ENCODE measurements around the gene KCNMB2. TPM values are rescaled to one million over a fixed set of nuclear protein-coding genes. Genes with fewer than 3 reads are reported as not detected.
"Not testable (repeated sequence)": the region's sequence is repeated elsewhere in the genome, so short reads cannot be mapped to it uniquely, and the experiment has no call there.

The KCNMB2 gene
- polyA plus RNA-seq, 4 donors: 18.2 to 36.7 (median 27.1) TPM

- DNase-seq (ENCODE audit: low read depth in 4 of 4, low spot score in 3 of 4): no peak
Observed at GRCh38 chr3:178518660-178519396, 17.4 kb upstream of the KCNMB2 start.

DNA sequence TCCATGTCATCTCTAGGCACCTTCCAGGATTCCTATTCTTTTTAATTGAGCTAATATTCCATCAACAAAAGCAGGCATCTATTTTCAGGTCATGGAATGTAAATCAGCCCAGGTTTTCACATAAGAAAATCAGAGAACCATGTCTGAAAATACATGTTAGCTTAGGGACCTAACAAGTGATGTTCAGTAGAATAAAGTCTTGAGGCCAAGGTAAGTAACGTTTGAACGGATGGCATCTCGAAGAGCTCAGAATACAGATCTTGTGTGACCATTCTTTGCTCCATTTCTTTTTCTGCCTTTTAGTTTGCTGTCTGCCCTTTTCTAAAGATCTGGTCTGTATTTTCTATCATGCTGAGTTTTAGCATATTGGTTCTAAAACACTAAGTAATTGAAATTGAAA is 16.5 kb upstream of the KCNMB2 start:
- DNase-seq (ENCODE audit: low read depth in 4 of 4, low spot score in 3 of 4): no peak

GRCh38 chr3:178520451-178520850 is 15.8 kb upstream of the KCNMB2 start:
- no peak for DNase-seq (ENCODE audit: low read depth in 4 of 4, low spot score in 3 of 4)

DNA sequence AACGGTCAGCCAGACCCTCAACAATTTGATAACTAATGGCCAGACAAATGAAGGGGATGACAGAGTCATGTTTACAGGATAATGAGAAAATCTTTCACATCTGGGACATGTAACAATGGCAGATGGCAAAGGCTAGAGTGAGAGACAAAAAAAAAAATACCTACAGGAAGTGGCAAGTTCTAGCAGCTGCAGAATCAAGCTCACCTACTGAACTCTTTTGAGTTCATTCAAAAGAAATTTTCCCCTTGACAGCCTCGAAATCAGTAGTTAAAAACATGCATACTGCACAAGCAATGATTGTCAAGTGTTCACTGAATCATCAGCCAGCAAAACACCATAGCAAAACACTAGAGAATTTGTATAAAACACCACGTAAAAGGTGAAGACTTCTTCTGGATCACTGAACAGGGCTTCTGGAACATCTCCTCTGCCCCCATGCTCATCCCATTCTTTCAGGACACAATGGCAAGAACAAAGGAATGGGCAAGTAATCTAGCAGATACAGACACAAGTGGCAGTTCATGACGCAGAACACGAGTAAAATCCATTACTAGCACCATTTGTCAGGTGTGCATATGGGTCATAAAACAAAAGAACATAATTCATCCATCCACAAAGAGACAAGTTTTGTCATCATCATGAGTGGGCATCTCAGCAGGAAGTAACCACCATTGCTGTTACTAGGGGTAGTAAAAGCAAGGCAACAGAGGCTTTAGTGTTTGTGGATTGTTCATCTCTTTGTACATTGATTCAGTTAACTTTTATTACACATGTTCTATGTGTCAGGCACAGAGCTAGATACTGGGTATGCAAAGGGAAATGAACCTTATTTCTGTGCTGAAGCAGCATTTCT is 13.8 kb upstream of the KCNMB2 start:
- no peak for DNase-seq (ENCODE audit: low read depth in 4 of 4, low spot score in 3 of 4)

DNA sequence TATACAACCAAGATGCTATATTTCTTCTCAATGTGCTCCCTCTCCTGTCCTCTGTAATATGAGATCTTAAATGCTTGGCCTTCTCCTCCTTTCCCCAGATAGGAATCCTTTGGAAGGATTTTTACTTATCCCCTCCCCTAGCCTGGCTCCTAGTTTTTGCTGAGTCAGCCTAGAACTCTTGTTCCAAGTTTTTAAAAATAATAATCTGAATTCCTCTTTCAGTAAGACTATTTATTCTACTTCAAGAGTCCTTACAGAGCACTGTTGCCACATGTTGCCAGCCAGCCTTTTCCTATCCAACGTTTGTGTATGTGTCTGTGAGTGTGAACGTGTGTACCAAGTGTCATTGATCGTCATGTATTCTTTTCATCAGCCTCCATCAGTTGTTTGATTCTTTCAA is 11.0 kb upstream of the KCNMB2 start:
- DNase-seq (ENCODE audit: low read depth in 4 of 4, low spot score in 3 of 4): no peak

DNA sequence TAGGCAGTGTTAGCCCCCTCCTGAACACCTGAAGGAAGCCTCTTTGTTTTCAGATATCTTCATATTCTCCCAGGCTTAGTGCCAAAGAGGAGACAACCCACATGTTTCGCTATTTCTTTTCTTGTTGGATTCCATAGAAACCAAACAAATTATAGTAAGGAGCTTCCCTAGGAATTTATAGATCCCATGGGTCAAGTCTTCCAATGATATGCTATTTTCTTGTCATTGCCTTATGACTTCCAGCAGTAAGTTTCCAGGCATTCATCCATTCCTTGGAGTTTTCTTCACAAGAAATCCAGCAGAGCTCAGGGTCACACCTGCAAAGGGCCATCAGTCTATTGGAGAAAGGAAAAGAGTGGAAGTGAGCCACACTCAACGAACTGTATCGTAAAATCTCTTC is 9.9 kb upstream of the KCNMB2 start:
- no peak for DNase-seq (ENCODE audit: low read depth in 4 of 4, low spot score in 3 of 4)

- DNase-seq (ENCODE audit: low read depth in 4 of 4, low spot score in 3 of 4): no peak
Observed at GRCh38 chr3:178527981-178528380, 8.3 kb upstream of the KCNMB2 start.

- DNase-seq (ENCODE audit: low read depth in 4 of 4, low spot score in 3 of 4): no peak
Observed at GRCh38 chr3:178529606-178530225, 6.5 kb upstream of the KCNMB2 start.

DNA sequence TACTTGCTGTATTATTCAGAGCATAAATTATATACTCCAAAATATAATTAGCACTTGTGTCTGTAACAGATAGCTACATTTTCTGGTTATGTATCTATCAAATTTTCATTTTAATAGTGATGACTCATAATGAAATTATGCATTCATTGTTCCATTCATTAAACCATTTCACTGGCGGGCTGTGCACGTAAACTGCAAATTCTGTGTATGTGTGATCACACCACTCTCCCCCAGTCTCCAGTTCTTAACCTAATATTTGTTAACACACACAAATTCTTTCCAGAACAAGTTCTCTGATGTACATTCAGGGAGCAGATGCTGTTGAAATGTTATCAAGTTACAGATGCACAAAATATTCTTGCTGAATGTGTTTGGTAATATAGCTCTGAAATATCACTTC is 3.8 kb upstream of the KCNMB2 start:
- no peak for DNase-seq (ENCODE audit: low read depth in 4 of 4, low spot score in 3 of 4)

DNA sequence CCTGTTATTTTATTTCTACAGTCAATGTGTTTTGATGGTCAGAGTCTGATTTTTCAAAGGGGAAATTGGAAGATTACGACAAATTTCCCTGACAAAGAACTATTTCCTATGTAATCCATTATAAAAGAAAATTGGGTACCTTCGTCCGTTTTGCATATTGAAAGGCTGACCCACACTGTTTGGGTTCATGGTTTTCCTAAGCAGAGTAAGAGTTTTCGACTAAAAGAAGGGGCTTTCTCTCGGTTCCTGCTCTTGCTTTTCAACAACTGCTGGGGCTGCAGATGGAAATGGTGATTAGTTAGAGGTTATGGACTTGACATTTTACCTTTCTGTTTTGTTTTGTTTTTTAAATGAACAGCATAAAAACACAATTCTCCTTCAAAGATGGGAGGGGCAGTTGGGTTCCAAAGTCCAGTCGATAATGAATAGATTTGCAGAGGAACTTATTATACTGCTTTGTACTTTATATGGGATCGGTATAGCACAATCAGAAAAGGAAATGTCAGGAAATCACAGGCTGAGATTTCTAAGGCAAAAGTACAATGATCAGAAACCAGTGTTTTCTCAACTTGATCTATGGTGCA is 978 bp downstream of the KCNMB2 start:
- DNase-seq (ENCODE audit: low read depth in 4 of 4, low spot score in 3 of 4): no peak

GRCh38 chr3:178538056-178538455 is 1.8 kb downstream of the KCNMB2 start:
- DNase-seq (ENCODE audit: low read depth in 4 of 4, low spot score in 3 of 4): no peak

GRCh38 chr3:178540184-178540583 is 3.9 kb downstream of the KCNMB2 start:
- no peak for DNase-seq (ENCODE audit: low read depth in 4 of 4, low spot score in 3 of 4)

DNA sequence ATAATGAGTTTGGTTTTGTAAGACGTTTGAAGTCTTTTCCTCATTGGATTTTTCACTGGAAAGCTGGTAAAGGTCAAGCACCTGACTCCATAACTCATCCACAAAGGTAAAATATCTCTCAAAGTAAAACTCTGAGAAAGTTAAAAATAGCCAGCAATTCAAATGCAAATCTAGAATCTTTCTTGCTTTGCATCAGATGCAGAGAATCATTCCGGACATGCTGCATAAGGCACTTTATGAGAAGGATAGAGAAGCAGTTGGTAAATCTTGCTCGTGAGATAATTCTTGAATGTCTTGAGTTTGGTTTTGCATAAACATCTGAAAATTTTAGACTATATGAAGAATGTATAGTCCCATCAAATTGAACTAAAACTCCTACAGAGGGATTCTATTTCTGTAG is 9.1 kb downstream of the KCNMB2 start:
- DNase-seq (ENCODE audit: low read depth in 4 of 4, low spot score in 3 of 4): no peak

GRCh38 chr3:178546079-178546478 is 9.8 kb downstream of the KCNMB2 start:
- no peak for DNase-seq (ENCODE audit: low read depth in 4 of 4, low spot score in 3 of 4)

DNA sequence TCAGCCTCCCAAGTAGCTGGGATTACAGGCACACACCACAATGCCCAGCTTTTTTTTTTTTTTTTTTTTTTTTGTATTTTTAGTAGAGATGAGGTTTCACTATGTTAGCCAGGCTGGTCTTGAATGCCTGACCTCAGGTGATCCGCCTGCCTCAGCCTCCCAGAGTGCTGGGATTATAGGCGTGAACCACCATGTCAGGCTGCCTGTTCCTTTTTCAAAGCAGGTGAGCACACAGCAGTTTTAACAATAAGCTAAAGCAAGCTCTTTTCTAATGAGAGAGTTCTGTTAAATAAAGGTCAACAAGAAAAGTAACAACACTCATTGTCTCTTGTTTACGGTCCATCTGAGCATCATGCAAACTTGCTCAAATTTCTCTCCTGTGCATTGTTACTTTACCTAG is 13.2 kb downstream of the KCNMB2 start:
- not testable (repeated sequence) for DNase-seq (ENCODE audit: low read depth in 4 of 4, low spot score in 3 of 4)

DNA sequence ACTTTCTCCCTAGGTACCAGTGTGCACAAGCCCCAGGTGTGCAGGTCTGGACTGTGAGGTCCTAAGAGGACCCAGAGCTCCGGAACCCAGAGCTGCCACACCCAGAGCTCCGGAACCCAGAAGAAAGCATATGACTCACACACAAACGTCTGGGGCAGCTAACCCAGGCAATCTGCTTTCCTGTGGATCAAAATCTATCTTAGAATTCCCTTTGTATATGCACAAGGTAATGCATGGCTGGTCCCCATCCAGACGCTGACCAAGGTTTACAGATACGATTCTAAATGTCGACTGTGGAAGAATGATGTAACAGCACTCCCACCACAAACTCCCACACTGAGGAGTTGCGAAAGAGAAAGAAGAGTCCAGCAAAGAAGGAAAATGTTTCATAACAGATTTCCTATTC is 15.7 kb downstream of the KCNMB2 start:
- no peak for DNase-seq (ENCODE audit: low read depth in 4 of 4, low spot score in 3 of 4)

DNA sequence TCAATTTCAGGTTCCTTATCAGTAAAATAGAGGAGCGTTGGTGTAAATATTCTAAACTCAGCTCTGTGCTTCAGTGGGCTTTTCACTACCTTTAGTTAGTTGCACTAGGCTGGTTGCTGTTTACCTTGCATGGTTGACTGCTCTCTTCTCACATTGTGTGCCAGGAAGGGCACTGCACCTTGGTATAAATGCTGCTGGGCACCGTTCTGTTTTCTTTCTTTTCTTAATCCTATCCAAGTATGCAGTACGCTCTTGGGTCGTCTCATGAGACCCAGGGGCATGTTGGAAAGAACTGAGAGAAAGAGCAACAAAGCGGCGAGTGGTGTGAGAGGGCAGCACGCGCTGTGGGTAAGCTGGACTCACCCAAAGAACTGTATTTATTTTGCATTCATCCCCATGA is 22.4 kb downstream of the KCNMB2 start:
- DNase-seq (ENCODE audit: low read depth in 4 of 4, low spot score in 3 of 4): no peak

GRCh38 chr3:178560759-178561158 is 24.5 kb downstream of the KCNMB2 start:
- no peak for DNase-seq (ENCODE audit: low read depth in 4 of 4, low spot score in 3 of 4)

- DNase-seq (ENCODE audit: low read depth in 4 of 4, low spot score in 3 of 4): no peak
Observed at GRCh38 chr3:178561239-178561638, 25.0 kb downstream of the KCNMB2 start.

DNA sequence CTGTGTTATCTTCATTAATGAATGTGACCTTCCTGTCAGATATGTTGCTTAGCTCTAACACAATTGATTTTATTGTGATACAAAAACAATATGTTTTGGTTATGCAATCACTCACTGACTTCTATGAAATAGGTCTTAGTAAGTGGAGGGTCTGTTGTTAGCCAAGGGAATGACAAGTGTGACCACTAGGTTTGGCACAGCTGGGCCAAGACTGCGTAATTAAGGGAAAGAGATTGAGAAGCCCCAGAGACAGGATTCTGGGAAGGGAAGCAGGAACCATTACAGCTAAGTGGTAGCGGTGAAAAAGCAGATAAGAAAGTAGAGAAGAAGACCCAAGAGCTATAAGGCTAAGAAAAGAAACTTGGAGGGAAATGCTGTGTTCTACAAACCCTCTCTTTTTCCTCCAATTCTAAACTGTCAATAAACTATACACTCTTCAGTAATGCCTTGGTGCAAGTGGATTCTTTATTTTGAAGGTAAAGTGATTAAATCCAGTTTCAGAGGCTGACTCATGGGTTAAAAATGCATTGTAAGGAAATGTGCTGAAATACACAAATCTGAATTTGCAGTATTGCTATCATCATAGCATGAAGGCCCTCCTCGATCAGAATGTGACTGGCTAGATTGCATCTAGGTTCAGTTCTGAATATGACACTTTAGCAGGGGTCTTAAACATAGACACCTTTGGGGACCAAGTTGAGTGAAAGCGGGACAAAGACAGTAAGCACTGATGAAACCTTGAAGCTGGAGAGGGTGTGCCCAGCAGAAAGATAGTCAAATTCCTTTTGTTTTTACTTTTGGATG is 26.1 kb downstream of the KCNMB2 start:
- DNase-seq (ENCODE audit: low read depth in 4 of 4, low spot score in 3 of 4): no peak

GRCh38 chr3:178562947-178563232 is 26.7 kb downstream of the KCNMB2 start:
- no peak for DNase-seq (ENCODE audit: low read depth in 4 of 4, low spot score in 3 of 4)

Data from left renal pelvis (tissue), 4 donors.